Measurements from ENCODE around the gene PPARG. TPM values are rescaled to one million over a fixed set of nuclear protein-coding genes. Genes with fewer than 3 reads are reported as not detected.

The PPARG gene
- total and polyA plus RNA-seq, 2 of the 13 experiments (the other 11 are each of a cell fraction or from before 2014, with no cell fraction given): 13.9 to 58.3 TPM

DNA sequence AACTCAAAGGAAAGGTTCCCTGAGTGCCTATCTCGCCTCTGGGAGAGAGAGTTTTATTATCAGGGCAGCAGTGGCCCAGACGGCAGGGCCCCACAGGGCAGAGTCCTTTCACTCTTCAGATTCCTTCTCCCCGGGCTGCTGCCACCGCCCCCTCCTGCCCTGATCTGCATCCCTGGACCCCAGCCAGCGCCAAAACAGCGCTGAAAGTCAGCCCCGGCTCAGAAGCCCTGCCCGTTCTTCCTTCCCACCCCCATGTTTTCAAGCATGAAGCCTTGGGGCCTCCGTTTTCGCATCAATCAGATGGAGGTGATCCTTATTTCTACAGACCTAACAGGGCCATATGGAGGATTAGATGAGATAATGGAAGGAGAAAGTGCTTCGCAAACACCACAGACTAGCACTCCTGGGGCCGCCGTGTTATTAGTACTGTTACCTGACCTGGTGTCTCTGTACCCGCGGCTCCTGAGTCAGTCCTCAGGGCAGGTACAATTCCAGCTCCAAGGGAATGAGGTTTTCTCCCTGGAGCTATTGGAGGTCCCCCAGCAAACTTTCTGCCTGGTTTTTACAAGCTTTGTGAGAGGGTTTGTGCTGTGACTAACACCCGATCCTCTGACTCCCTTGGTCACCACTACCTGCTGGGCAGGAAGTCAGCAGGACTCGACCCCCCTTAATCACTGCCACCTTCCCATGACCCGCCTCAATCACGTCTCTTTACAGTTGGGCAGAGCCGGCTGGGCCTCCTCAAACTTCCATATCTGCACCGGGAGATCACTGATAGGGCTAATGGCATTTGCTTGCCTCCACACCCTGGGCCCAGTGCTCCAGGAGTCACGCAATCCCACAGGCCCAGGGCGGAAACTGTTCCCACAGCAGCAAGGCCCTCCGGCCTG lies 156.0 kb downstream of the PPARG start (continued):
- no peak for TF ChIP-seq AKAP8 (CRISPR knock-in tag; IDR thresholded peaks at IDR 0.05)
- TF ChIP-seq ZNF562 (CRISPR knock-in tag; IDR thresholded peaks at IDR 0.05; ENCODE audit: borderline replicate concordance): no peak
- TF ChIP-seq, protein P1, sequence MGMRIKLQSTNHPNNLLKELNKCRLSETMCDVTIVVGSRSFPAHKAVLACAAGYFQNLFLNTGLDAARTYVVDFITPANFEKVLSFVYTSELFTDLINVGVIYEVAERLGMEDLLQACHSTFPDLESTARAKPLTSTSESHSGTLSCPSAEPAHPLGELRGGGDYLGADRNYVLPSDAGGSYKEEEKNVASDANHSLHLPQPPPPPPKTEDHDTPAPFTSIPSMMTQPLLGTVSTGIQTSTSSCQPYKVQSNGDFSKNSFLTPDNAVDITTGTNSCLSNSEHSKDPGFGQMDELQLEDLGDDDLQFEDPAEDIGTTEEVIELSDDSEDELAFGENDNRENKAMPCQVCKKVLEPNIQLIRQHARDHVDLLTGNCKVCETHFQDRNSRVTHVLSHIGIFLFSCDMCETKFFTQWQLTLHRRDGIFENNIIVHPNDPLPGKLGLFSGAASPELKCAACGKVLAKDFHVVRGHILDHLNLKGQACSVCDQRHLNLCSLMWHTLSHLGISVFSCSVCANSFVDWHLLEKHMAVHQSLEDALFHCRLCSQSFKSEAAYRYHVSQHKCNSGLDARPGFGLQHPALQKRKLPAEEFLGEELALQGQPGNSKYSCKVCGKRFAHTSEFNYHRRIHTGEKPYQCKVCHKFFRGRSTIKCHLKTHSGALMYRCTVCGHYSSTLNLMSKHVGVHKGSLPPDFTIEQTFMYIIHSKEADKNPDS (CRISPR knock-in tag; IDR thresholded peaks at IDR 0.05): no peak
- no peak for TF ChIP-seq HMG20A (CRISPR knock-in tag; IDR thresholded peaks at IDR 0.05; ENCODE audit: borderline replicate concordance)
- TF ChIP-seq PAWR (CRISPR knock-in tag; IDR thresholded peaks at IDR 0.05; ENCODE audit: borderline replicate concordance): no peak
- no peak for TF ChIP-seq ZBTB8A (CRISPR knock-in tag; IDR thresholded peaks at IDR 0.05; ENCODE audit: borderline replicate concordance, low read depth)
- TF ChIP-seq, protein P2, sequence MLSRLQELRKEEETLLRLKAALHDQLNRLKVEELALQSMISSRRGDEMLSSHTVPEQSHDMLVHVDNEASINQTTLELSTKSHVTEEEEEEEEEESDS (CRISPR knock-in tag; IDR thresholded peaks at IDR 0.05; ENCODE audit: borderline replicate concordance): no peak
- TF ChIP-seq, protein P3, sequence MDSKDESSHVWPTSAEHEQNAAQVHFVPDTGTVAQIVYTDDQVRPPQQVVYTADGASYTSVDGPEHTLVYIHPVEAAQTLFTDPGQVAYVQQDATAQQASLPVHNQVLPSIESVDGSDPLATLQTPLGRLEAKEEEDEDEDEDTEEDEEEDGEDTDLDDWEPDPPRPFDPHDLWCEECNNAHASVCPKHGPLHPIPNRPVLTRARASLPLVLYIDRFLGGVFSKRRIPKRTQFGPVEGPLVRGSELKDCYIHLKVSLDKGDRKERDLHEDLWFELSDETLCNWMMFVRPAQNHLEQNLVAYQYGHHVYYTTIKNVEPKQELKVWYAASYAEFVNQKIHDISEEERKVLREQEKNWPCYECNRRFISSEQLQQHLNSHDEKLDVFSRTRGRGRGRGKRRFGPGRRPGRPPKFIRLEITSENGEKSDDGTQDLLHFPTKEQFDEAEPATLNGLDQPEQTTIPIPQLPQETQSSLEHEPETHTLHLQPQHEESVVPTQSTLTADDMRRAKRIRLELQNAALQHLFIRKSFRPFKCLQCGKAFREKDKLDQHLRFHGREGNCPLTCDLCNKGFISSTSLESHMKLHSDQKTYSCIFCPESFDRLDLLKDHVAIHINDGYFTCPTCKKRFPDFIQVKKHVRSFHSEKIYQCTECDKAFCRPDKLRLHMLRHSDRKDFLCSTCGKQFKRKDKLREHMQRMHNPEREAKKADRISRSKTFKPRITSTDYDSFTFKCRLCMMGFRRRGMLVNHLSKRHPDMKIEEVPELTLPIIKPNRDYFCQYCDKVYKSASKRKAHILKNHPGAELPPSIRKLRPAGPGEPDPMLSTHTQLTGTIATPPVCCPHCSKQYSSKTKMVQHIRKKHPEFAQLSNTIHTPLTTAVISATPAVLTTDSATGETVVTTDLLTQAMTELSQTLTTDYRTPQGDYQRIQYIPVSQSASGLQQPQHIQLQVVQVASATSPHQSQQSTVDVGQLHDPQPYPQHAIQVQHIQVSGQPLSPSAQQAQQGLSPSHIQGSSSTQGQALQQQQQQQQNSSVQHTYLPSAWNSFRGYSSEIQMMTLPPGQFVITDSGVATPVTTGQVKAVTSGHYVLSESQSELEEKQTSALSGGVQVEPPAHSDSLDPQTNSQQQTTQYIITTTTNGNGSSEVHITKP (CRISPR knock-in tag; IDR thresholded peaks at IDR 0.05; ENCODE audit: low read depth): no peak
- TF ChIP-seq, protein P4, sequence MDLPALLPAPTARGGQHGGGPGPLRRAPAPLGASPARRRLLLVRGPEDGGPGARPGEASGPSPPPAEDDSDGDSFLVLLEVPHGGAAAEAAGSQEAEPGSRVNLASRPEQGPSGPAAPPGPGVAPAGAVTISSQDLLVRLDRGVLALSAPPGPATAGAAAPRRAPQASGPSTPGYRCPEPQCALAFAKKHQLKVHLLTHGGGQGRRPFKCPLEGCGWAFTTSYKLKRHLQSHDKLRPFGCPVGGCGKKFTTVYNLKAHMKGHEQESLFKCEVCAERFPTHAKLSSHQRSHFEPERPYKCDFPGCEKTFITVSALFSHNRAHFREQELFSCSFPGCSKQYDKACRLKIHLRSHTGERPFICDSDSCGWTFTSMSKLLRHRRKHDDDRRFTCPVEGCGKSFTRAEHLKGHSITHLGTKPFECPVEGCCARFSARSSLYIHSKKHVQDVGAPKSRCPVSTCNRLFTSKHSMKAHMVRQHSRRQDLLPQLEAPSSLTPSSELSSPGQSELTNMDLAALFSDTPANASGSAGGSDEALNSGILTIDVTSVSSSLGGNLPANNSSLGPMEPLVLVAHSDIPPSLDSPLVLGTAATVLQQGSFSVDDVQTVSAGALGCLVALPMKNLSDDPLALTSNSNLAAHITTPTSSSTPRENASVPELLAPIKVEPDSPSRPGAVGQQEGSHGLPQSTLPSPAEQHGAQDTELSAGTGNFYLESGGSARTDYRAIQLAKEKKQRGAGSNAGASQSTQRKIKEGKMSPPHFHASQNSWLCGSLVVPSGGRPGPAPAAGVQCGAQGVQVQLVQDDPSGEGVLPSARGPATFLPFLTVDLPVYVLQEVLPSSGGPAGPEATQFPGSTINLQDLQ (CRISPR knock-in tag; IDR thresholded peaks at IDR 0.05): no peak
- no peak for TF ChIP-seq PPARG (CRISPR knock-in tag; conservative IDR thresholded peaks at IDR 0.05)
- peak; percentile 25; the same call in 1 of the 2 replicates for TF ChIP-seq FOXC1 (CRISPR knock-in tag; IDR thresholded peaks at IDR 0.05; ENCODE audit: borderline replicate concordance)
- TF ChIP-seq KDM6A (CRISPR knock-in tag; IDR thresholded peaks at IDR 0.05; ENCODE audit: low read depth): peak; percentile 90
- TF ChIP-seq TEAD3 (CRISPR knock-in tag; optimal IDR thresholded peaks at IDR 0.05; ENCODE audit: borderline replicate concordance): peak; percentile 74
- TF ChIP-seq, protein P5, sequence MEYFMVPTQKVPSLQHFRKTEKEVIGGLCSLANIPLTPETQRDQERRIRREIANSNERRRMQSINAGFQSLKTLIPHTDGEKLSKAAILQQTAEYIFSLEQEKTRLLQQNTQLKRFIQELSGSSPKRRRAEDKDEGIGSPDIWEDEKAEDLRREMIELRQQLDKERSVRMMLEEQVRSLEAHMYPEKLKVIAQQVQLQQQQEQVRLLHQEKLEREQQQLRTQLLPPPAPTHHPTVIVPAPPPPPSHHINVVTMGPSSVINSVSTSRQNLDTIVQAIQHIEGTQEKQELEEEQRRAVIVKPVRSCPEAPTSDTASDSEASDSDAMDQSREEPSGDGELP (IDR thresholded peaks at IDR 0.05; ENCODE audit: borderline replicate concordance, low read depth): peak; percentile 31; the same call in 1 of the 2 replicates
- TF ChIP-seq ZNF556 (CRISPR knock-in tag; IDR thresholded peaks at IDR 0.05; ENCODE audit: borderline replicate concordance): no peak
- no peak for TF ChIP-seq ZNF251 (CRISPR knock-in tag; IDR thresholded peaks at IDR 0.05)
- no peak for TF ChIP-seq ZMYM2 (CRISPR knock-in tag; IDR thresholded peaks at IDR 0.05)
- TF ChIP-seq FOXO1 (CRISPR knock-in tag; IDR thresholded peaks at IDR 0.05): peak; percentile 15
- no peak for TF ChIP-seq ZNF232 (CRISPR knock-in tag; IDR thresholded peaks at IDR 0.05; ENCODE audit: borderline replicate concordance)
- no peak for TF ChIP-seq ZNF260 (CRISPR knock-in tag; IDR thresholded peaks at IDR 0.05; ENCODE audit: borderline replicate concordance, low read depth)

All from HepG2 (cell line).